Sigmoid colon (tissue), 7 donors: ENCODE measurements around the gene GDE1. TPM values are rescaled to one million over a fixed set of nuclear protein-coding genes. Genes with fewer than 3 reads are reported as not detected.

Source experiments
- DNase-seq: peaks from one replicate; pipeline ENCODE4 v3.0.0-alpha.2; 2019
- H3K27ac ChIP-seq, 4 donors: fragments of 200-600 bp; sonication (generic); one replicate each; pipeline ENCODE4 v1.5.1; 2016 to 2019; ENCODE audit warnings: mild to moderate bottlenecking in 1 of 4
- H3K27me3 ChIP-seq, 3 donors: fragments of 200-600 bp; sonication (generic); one replicate each; pipeline ENCODE4 v1.5.1; 2019; ENCODE audit warnings: mild to moderate bottlenecking in 1 of 3
- H3K36me3 ChIP-seq, 4 donors: fragments of 200-600 bp; sonication (generic); one replicate each; pipeline ENCODE4 v1.5.1; 2016 to 2019
- H3K4me1 ChIP-seq, 4 donors: fragments of 200-600 bp; sonication (generic); one replicate each; pipeline ENCODE4 v1.5.1; 2017 to 2019
- H3K4me3 ChIP-seq, 4 donors: fragments of 200-600 bp; sonication (generic); one replicate each; pipeline ENCODE4 v1.5.1; 2017 to 2019; ENCODE audit warnings: mild to moderate bottlenecking in 2 of 4, moderate library complexity in 1 of 4
- H3K9me3 ChIP-seq, 4 donors: fragments of 200-600 bp in 3 of 4; sonication (generic) in 3 of 4; one replicate each; pipeline versions ENCODE4 v1.5.1 to v1.6.1; 2013 to 2019
- EP300 ChIP-seq, 4 donors: sonication (generic); formaldehyde crosslinking; IDR thresholded peaks; one replicate each; pipeline ENCODE4 v1.6.1; 2017; ENCODE audit warnings: antibody characterized with exemption in 4 of 4
- POLR2A ChIP-seq, 2 donors: fragments of 450-650 bp; IDR thresholded peaks; one replicate each; pipeline ENCODE4 v1.6.1; 2016; ENCODE audit warnings: antibody characterized with exemption in 2 of 2, mild to moderate bottlenecking in 2 of 2, moderate library complexity in 2 of 2
- POLR2AphosphoS5 ChIP-seq, 4 donors: sonication (generic); formaldehyde crosslinking; IDR thresholded peaks; one replicate each; pipeline ENCODE4 v1.6.1; 2017; ENCODE audit warnings: antibody characterized with exemption in 4 of 4
- WGBS, 2 donors: extraction: QIAGEN DNeasy Blood & Tissue Kit; methylation state at CpG; one replicate each; pipeline ENCODE4 v1.1.7; 2013; 5-methylcytosine and 5-hydroxymethylcytosine counted together
- intact Hi-C: fragments of 100-400 bp; cut with DNase I; formaldehyde crosslinking; loops from one replicate; pipeline ENCODE4 v1.15.1; 2023
- polyA plus RNA-seq, 3 donors: library from polyadenylated mRNA; stranded (reverse); fragments of 200-250 nt; gene quantifications; one replicate each; pipeline ENCODE4 v1.2.3, GENCODE V29; 2013
- total RNA-seq, 4 donors: library from RNA; depleted of rRNA; stranded (reverse); fragments of >200 nt; gene quantifications; one replicate each; pipeline ENCODE4 v1.1.0, GENCODE V29; 2016
- TF ChIP-seq, protein P1 (sequence below), 4 experiments: fragments of 450-650 bp in 3 of 4; fragments of 200-600 bp in 1 of 4; IDR thresholded peaks; one replicate each; pipeline ENCODE4 v1.5.1; 2016 to 2019; ENCODE audit warnings: antibody characterized with exemption in 4 of 4, mild to moderate bottlenecking in 3 of 4, moderate library complexity in 2 of 4
- donor health status: healthy with polysubstance abuse.
- donor health status: Bipolar disorder and iron deficiency.
- donor health status: healthy.

GDE1 gene
- total and polyA plus RNA-seq, 7 donors, result 56.6 to 107 (median 86.5) TPM

DNA sequence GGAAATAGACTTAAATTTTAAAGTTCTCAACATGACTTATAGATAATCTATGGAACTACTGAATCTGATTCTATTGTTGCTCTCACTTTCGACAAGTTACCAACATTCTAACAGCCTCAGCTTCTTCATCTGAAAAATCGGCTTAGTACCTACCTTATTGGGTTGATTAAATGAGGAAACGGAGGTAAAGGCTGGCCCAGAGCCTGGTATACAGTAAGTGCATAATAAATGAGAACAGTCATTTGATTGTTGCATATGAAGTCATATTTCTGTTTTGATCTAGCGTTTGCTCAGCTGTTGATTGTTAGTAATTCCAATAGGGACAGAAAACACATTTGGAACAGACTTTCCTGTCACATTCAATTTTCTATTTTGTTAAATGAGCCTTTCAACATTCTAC is 38.2 kb upstream of the GDE1 start:
- Histone ChIP-seq H3K4me3 (no peak overlapping the region), H3K36me3 (peaks cover 2 to 7% (median 5%) of the 10 kb centered on the region in 4 donors), H3K4me1 (peaks cover 0 to 11% (median 9%) of the 10 kb centered on the region in 4 donors), H3K27ac (no peak overlapping the region), H3K9me3 (peaks cover 0 to 3% (median 0%) of the 10 kb centered on the region in 4 donors), H3K27me3 (no peaks in the 10 kb centered on the region)
- DNase-seq, result no peak
- intact Hi-C loops, result no loop called here
- TF ChIP-seq EP300 (IDR thresholded peaks at IDR 0.05) (no peak), POLR2A (IDR thresholded peaks at IDR 0.05) (no peak), POLR2AphosphoS5 (IDR thresholded peaks at IDR 0.05) (no peak)
- TF ChIP-seq, protein P1, sequence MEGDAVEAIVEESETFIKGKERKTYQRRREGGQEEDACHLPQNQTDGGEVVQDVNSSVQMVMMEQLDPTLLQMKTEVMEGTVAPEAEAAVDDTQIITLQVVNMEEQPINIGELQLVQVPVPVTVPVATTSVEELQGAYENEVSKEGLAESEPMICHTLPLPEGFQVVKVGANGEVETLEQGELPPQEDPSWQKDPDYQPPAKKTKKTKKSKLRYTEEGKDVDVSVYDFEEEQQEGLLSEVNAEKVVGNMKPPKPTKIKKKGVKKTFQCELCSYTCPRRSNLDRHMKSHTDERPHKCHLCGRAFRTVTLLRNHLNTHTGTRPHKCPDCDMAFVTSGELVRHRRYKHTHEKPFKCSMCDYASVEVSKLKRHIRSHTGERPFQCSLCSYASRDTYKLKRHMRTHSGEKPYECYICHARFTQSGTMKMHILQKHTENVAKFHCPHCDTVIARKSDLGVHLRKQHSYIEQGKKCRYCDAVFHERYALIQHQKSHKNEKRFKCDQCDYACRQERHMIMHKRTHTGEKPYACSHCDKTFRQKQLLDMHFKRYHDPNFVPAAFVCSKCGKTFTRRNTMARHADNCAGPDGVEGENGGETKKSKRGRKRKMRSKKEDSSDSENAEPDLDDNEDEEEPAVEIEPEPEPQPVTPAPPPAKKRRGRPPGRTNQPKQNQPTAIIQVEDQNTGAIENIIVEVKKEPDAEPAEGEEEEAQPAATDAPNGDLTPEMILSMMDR (IDR thresholded peaks at IDR 0.05), result no peak
- 90 to 94% methylated on average over 4 of the region's 4 CpGs for WGBS, 2 donors

DNA sequence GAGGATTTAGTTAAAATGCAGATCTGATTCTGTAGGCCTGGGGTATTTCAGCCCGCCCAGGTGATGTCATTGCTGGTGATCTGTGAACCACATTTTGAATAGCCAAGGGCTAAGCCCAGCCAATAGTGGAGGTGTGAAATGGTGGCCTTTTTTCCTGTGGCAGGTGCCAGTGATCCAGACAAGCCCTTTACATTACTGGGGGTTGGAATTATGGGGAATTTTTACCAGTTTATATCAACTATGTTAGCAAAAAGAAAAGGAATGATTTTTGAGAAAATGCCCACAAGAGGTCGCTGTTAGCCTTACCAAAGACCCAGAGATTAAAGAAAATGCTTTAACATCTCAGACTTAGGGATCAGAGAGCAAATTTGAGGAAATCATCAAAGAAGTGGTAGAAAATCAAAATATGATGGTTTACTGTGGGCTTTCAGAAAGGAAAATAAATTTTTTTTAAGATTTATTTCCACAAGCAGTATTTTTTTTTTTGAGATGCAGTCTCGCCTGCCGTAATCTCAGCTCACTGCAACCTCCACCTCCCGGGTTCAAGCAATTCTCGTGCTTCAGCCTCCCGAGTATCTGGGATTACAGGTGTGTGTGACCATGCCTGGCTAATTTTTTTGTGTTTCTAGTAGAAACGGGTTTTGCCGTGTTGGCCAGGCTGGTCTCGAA is 37.5 kb upstream of the GDE1 start:
- no peaks in the 10 kb centered on the region for H3K36me3 ChIP-seq
- WGBS, 2 donors, result 70 to 82% methylated on average over 10 of the region's 10 CpGs
- H3K4me1 ChIP-seq, result peaks cover 0 to 16% (median 15%) of the 10 kb centered on the region in 4 donors
- TF ChIP-seq, protein P1 (IDR thresholded peaks at IDR 0.05), result peak; percentile 18 to 64 (median 36)
- TF ChIP-seq EP300 (IDR thresholded peaks at IDR 0.05), result no peak
- no peak for DNase-seq
- intact Hi-C loops, result loop anchor here (1.0 to 10.0 kb wide), 3 partner anchors 155 to 442 kb away; partner anchors contain the start of genes IQCK and KNOP1
- peaks cover 0 to 3% (median 0%) of the 10 kb centered on the region in 4 donors for H3K9me3 ChIP-seq
- H3K27me3 ChIP-seq, result no peaks in the 10 kb centered on the region
- no peak overlapping the region for H3K4me3 ChIP-seq
- no peak overlapping the region for H3K27ac ChIP-seq

- H3K36me3 ChIP-seq, result peaks cover 0 to 11% (median 0%) of the 10 kb centered on the region in 4 donors
- peaks cover 0 to 18% (median 17%) of the 10 kb centered on the region in 4 donors for H3K4me1 ChIP-seq
- intact Hi-C loops, result loop anchor here (2.0 to 10.0 kb wide), 3 partner anchors 33 to 439 kb away; partner anchors contain the start of genes CCP110, GDE1, IQCK and KNOP1
- TF ChIP-seq, protein P1 (IDR thresholded peaks at IDR 0.05), result peak in 1 of 4 experiments; percentile 13
- TF ChIP-seq EP300 (IDR thresholded peaks at IDR 0.05), result no peak
- H3K27ac ChIP-seq, result peak overlapping the region; percentile 86 to 90 (median 88)
- no peak for DNase-seq
- peak overlapping the region; percentile 69 to 88 (median 76) for H3K4me3 ChIP-seq
- no peaks in the 10 kb centered on the region for H3K27me3 ChIP-seq
- no peaks in the 10 kb centered on the region for H3K9me3 ChIP-seq
- 33 to 36% methylated on average over 19 of the region's 19 CpGs for WGBS, 2 donors
Observed at GRCh38 chr16:19555938-19556771, 34.3 kb upstream of the GDE1 start.

GRCh38 chr16:19555186-19555937 is 33.5 kb upstream of the GDE1 start, which contains the start of gene VPS35L:
Gene VPS35L, plus strand, starts transcription at chr16:19555703. Its CDS starts 27 bp downstream, at chr16:19555730.
- DNase-seq, result peak; percentile 98
- intact Hi-C loops, result loop anchor here (2.0 to 10.0 kb wide), 3 partner anchors 33 to 438 kb away; partner anchors contain the start of genes CCP110, GDE1, IQCK and KNOP1
- Histone ChIP-seq H3K27ac (peak within 1 kb of the TSS; percentile 86 to 90 (median 88)), H3K4me1 (peaks cover 0 to 18% (median 17%) of the 10 kb centered on the region in 4 donors), H3K27me3 (no peaks in the 10 kb centered on the region), H3K9me3 (no peaks in the 10 kb centered on the region), H3K4me3 (peak within 1 kb of the TSS; percentile 69 to 88 (median 76)), H3K36me3 (peaks cover 0 to 16% (median 0%) of the 10 kb centered on the region in 4 donors)
- TF ChIP-seq POLR2AphosphoS5 (IDR thresholded peaks at IDR 0.05) (peak; percentile 38 to 78 (median 68)), POLR2A (IDR thresholded peaks at IDR 0.05) (peak in 1 of 2 donors; percentile 22), EP300 (IDR thresholded peaks at IDR 0.05) (peak in 1 of 4 donors; percentile 4)
- TF ChIP-seq, protein P1 (IDR thresholded peaks at IDR 0.05), result peak; percentile 64 to 72 (median 68)
- 0% methylated on average over 53 of the region's 53 CpGs for WGBS, 2 donors
